Smooth muscle cell (in vitro differentiated cells): ENCODE data around the gene SFI1. TPM values are rescaled to one million over a fixed set of nuclear protein-coding genes. Genes with fewer than 3 reads are reported as not detected.

Experiments
- DNase-seq: peaks from one replicate; lab custom pipeline; 2025; ENCODE audit not compliant: unreplicated experiment; lab: John Stamatoyannopoulos, UW
- H2AFZ ChIP-seq: fragments of 200-600 bp; sonication (generic); 2 replicates; pipeline ENCODE4 v1.6.0; 2016; ENCODE audit warnings: antibody characterized with exemption, low read depth, mild to moderate bottlenecking
- H3F3A ChIP-seq: fragments of 200-600 bp; sonication (generic); 2 replicates; pipeline ENCODE4 v1.6.0; 2017; ENCODE audit warnings: antibody characterized with exemption, low read depth
- H3K27ac ChIP-seq: fragments of 200-600 bp; sonication (generic); 2 replicates; pipeline ENCODE4 v1.5.1; 2016; ENCODE audit warnings: low read depth, mild to moderate bottlenecking
- H3K27me3 ChIP-seq: fragments of 200-600 bp; sonication (generic); 2 replicates; pipeline ENCODE4 v1.6.1; 2016; ENCODE audit warnings: low read depth, mild to moderate bottlenecking
- H3K36me3 ChIP-seq: fragments of 200-600 bp; sonication (generic); 2 replicates; pipeline ENCODE4 v1.5.1; 2016; ENCODE audit warnings: low read depth
- H3K4me1 ChIP-seq: fragments of 200-600 bp; sonication (generic); 2 replicates; pipeline ENCODE4 v1.5.1; 2016; ENCODE audit warnings: low read depth
- H3K4me2 ChIP-seq: fragments of 200-600 bp; sonication (generic); 2 replicates; pipeline ENCODE4 v1.6.0; 2016; ENCODE audit warnings: mild to moderate bottlenecking
- H3K4me3 ChIP-seq: fragments of 200-600 bp; sonication (generic); 2 replicates; pipeline ENCODE4 v1.5.1; 2016; ENCODE audit warnings: mild to moderate bottlenecking
- H3K79me2 ChIP-seq: fragments of 200-600 bp; sonication (generic); 2 replicates; pipeline ENCODE4 v1.6.0; 2016; ENCODE audit warnings: low read depth, mild to moderate bottlenecking
- H3K9ac ChIP-seq: fragments of 200-600 bp; sonication (generic); 2 replicates; pipeline ENCODE4 v1.6.0; 2016; ENCODE audit warnings: low read depth
- H3K9me3 ChIP-seq: fragments of 200-600 bp; sonication (generic); replicated peaks from 2 replicates; pipeline ENCODE4 v1.5.1; 2016; ENCODE audit warnings: low read depth
- H4K20me1 ChIP-seq: fragments of 200-600 bp; sonication (generic); 2 replicates; pipeline ENCODE4 v1.6.0; 2016; ENCODE audit warnings: low read depth
- WGBS: methylation state at CpG from one replicate; pipeline ENCODE4 v1.1.7; 2016; ENCODE audit warnings: low lambda C conversion rate; 5-methylcytosine and 5-hydroxymethylcytosine counted together
- polyA plus RNA-seq: library from polyadenylated mRNA; unstranded; fragments of >200 nt; fragmentation: Nextera tagmentation; extraction: Ambion mirVana; gene quantifications from 2 replicates; pipeline ENCODE4 v1.2.1, GENCODE V29; 2016
- total RNA-seq: library from RNA; depleted of rRNA; stranded (reverse); fragments of >200 nt; gene quantifications from 2 replicates; pipeline ENCODE4 v1.2.3, GENCODE V29; 2014
- TF ChIP-seq, protein P1 (sequence below): fragments of 200-600 bp; sonication (generic); IDR thresholded peaks from 2 replicates; pipeline ENCODE4 v1.5.1; 2017; ENCODE audit warnings: borderline replicate concordance, mild to moderate bottlenecking, antibody characterized with exemption; ENCODE audit not compliant: insufficient read depth, poor library complexity, severe bottlenecking

The SFI1 gene
- total and polyA plus RNA-seq, 2 experiments from 2014 or later = 8.7 to 26.9 TPM

DNA sequence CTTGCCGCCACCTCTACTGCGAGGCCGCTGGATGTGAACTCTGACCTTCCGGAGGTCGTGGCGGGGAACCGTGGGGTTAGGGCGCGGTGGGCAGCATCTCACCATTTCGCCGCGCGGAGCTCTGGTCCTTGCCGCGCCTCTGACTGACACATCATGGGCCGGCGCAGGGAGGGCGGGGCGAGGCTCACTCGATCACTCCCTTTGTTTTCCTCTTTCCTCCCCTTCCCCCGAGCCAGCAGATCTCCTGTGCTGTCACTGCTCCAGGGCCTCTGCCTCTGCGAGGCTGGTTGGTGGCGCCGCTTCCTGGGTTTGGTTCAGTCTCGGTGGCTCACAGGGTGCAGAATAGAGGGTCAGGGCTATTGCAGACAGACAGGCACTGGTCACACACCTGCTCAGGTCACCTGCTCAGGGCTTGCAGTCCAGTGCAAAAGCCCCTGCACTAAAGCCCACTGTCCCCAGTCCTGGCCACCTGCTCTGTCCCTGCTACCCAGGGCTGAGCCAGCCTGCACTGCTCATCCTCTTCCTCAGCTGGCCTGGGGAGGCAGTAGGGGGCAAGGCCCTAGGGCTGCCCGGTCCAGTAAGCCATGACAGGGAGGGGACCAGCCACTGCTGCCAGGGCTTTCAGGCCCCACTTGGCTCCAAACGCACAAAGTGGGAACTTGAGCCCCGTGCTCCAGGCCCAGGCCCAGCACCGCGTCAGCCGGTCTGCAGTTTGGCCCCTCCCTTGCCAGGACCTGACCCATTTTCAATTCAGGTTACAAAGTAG is 129.5 kb downstream of the SFI1 start:
- no peak for DNase-seq
- Histone ChIP-seq H3K27ac (no peak overlapping the region), H3K36me3 (no peaks in the 10 kb centered on the region), H3K9me3 (no peaks in the 10 kb centered on the region), H3K9ac (no peak overlapping the region), H3K4me2 (no peak overlapping the region), H4K20me1 (peaks cover 89% of the 10 kb centered on the region), H3K79me2 (peaks cover 69% of the 10 kb centered on the region), H2AFZ (no peak overlapping the region), H3K4me1 (peaks cover 20% of the 10 kb centered on the region), H3K4me3 (no peak overlapping the region), H3K27me3 (no peaks in the 10 kb centered on the region), H3F3A (no peaks in the 10 kb centered on the region)
- 66% methylated on average over 23 of the region's 31 CpGs for WGBS
- TF ChIP-seq, protein P1, sequence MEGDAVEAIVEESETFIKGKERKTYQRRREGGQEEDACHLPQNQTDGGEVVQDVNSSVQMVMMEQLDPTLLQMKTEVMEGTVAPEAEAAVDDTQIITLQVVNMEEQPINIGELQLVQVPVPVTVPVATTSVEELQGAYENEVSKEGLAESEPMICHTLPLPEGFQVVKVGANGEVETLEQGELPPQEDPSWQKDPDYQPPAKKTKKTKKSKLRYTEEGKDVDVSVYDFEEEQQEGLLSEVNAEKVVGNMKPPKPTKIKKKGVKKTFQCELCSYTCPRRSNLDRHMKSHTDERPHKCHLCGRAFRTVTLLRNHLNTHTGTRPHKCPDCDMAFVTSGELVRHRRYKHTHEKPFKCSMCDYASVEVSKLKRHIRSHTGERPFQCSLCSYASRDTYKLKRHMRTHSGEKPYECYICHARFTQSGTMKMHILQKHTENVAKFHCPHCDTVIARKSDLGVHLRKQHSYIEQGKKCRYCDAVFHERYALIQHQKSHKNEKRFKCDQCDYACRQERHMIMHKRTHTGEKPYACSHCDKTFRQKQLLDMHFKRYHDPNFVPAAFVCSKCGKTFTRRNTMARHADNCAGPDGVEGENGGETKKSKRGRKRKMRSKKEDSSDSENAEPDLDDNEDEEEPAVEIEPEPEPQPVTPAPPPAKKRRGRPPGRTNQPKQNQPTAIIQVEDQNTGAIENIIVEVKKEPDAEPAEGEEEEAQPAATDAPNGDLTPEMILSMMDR = no peak

DNA sequence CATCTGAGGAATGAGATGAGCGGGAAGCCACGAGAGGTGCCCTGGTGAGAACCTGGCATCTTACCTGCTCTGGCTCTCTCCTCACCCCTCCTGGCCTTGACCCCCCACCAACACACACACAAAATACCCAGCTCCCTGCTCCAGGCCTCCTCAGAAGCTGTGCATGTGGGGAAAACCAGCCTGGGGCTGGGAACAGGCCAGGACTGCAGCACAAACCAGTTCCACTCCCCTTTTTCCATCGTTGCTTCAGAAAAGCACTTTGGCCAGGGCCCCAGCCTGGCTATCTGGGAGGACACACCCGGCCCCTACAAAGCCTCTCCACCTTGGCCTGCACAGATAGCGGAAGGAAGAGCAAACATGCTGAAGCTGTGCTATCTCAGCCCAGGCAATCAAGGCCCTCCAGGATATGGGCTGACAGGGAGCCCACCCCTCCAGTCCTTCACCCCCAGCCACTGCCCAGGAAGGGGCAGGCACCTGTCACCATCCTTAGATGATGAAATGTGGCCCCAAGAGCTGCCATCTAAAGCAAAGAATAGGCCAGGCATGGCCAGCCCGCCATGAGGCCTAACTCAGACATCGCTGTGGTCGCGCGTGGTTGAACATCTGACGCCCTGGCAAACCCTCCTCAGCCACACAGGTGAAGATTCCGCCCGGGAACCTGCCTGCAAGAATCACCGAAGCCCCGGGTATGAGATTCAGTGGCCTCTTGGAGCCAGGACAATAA is 130.3 kb downstream of the SFI1 start:
- no peaks in the 10 kb centered on the region for H3K27me3 ChIP-seq
- WGBS = 94% methylated on average over 15 of the region's 15 CpGs
- H3F3A ChIP-seq = no peaks in the 10 kb centered on the region
- no peaks in the 10 kb centered on the region for H3K9me3 ChIP-seq
- no peaks in the 10 kb centered on the region for H3K36me3 ChIP-seq
- TF ChIP-seq, protein P1 = no peak
- peaks cover 69% of the 10 kb centered on the region for H3K79me2 ChIP-seq
- DNase-seq = no peak
- H3K4me3 ChIP-seq = no peak overlapping the region
- no peak overlapping the region for H3K27ac ChIP-seq
- H2AFZ ChIP-seq = no peak overlapping the region
- H3K9ac ChIP-seq = no peak overlapping the region
- no peak overlapping the region for H3K4me2 ChIP-seq
- peaks cover 88% of the 10 kb centered on the region for H4K20me1 ChIP-seq
- H3K4me1 ChIP-seq = peaks cover 20% of the 10 kb centered on the region

DNA sequence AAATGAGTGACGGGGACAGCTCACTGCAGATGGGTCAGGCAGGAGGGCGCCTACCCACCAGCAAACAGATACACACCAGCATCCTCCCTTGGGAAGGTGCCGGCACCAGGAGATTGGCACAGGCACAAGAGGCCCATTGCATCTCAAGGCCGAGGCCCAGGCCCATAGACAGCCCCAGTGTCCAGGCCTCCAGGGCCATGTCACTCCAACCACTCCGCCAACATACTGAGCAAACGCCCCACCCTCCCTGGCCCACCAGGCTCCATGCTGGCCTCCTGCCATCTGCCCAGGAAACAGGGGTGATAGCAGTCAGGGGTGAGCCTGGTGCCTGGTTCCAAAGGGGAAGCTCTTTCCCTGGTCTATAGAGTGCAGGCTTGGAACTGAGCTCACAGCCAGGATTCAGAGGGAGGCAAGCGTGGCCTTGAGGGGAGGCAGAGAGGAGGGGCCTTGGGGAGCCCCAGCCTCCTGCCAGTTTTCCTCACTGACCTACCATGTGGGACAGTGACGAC is 130.9 kb downstream of the SFI1 start:
- no peak overlapping the region for H3K27ac ChIP-seq

More for the DNA sequence above, 130.9 kb downstream of the SFI1 start:
- H3K4me3 ChIP-seq = no peak overlapping the region
- no peak for DNase-seq
- peaks cover 20% of the 10 kb centered on the region for H3K4me1 ChIP-seq
- H3K36me3 ChIP-seq = no peaks in the 10 kb centered on the region
- no peaks in the 10 kb centered on the region for H3F3A ChIP-seq
- H3K27me3 ChIP-seq = no peaks in the 10 kb centered on the region
- H3K4me2 ChIP-seq = no peak overlapping the region
- H2AFZ ChIP-seq = no peak overlapping the region
- no peaks in the 10 kb centered on the region for H3K9me3 ChIP-seq
- 96% methylated on average over 8 of the region's 8 CpGs for WGBS
- H4K20me1 ChIP-seq = peaks cover 86% of the 10 kb centered on the region
- H3K79me2 ChIP-seq = peaks cover 69% of the 10 kb centered on the region
- no peak overlapping the region for H3K9ac ChIP-seq
- TF ChIP-seq, protein P1 = no peak
